Mucosa of descending colon (tissue), 3 donors: ENCODE measurements around the gene CADM2. TPM values are rescaled to one million over a fixed set of nuclear protein-coding genes. Genes with fewer than 3 reads are reported as not detected.

Experiments
- ATAC-seq: fragments of 200-7000 bp; cut with Tn5 transposase; one replicate; pipeline ENCODE4 v1.9.1; 2020; ENCODE audit warnings: mild to moderate bottlenecking, moderate library complexity
- DNase-seq, 3 donors: peaks; one replicate each; pipeline ENCODE4 v3.0.0-alpha.2; 2020
- H3K36me3 ChIP-seq: fragments of 200-600 bp; one replicate; pipeline ENCODE4 v1.8.0; 2021; ENCODE audit warnings: low read depth, mild to moderate bottlenecking
- H3K4me1 ChIP-seq: fragments of 200-600 bp; one replicate; pipeline ENCODE4 v1.8.0; 2021; ENCODE audit warnings: low read depth, mild to moderate bottlenecking
- H3K4me3 ChIP-seq: fragments of 200-600 bp; one replicate; pipeline ENCODE4 v1.8.0; 2021; ENCODE audit warnings: mild to moderate bottlenecking
- H3K9me3 ChIP-seq: fragments of 200-600 bp; one replicate; pipeline ENCODE4 v1.8.0; 2021; ENCODE audit warnings: mild to moderate bottlenecking
- CTCF ChIP-seq: fragments of 200-600 bp; IDR thresholded peaks from one replicate; pipeline ENCODE4 v1.8.0; 2022; ENCODE audit warnings: antibody characterized with exemption, mild to moderate bottlenecking
- intact Hi-C, 2 donors: fragments of 100-400 bp; cut with DNase I in 1 of 2; cut with micrococcal nuclease in 1 of 2; formaldehyde crosslinking; loops; one replicate each; pipeline versions ENCODE4 v1.11.0 to v1.11.1; 2022; cut with DNase I, micrococcal nuclease
- total RNA-seq, 3 donors: library from RNA; stranded (reverse); fragmentation: NEBNext Ultra II Directional in 2 of 3; extraction: Animal tissue kit (Norgen Biotek cat#: 25700) in 2 of 3; gene quantifications; one replicate each; pipeline versions ENCODE4 v1.2.1 to v1.2.4, GENCODE V29; 2021 to 2023
- donor health status: DM: no; HTN: no; CAD: no; lungs with moderate emphysema.
- donor health status: DM: no; HTN: no; CAD: no.
- donor health status: DM: no; HTN: yes; CAD: no.

Gene CADM2
- total RNA-seq, 3 donors from 2014 or later = 0.67 to 12.8 (median 1.2) TPM

DNA sequence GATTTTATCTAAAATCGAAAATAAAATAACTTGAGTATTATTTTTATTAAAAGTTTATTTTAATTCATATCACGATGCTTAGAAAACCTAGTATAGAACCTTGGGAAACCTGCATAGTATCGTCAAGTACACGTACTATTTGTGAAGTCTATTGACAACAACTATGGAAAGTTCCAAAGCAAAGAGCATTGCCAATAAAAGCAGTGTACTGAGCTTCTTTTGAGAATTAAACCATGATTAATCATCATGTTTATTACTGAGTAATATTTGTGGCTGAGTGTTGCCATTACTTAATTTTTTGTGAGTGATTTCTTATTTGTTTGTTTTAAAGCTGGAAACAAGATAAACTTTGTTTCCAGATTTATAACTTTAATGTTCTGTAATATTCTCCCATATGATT lies 674.1 kb downstream of the CADM2 start:
- intact Hi-C loops = no loop called here
- Histone ChIP-seq H3K4me3 (no peak overlapping the region), H3K9me3 (no peaks in the 10 kb centered on the region), H3K36me3 (no peaks in the 10 kb centered on the region), H3K4me1 (no peaks in the 10 kb centered on the region)
- ATAC-seq = no peak
- DNase-seq = no peak
- TF ChIP-seq CTCF = no peak

GRCh38 chr3:85652360-85652759 lies 693.6 kb downstream of the CADM2 start:
- H3K9me3 ChIP-seq = no peaks in the 10 kb centered on the region
- intact Hi-C loops = no loop called here
- H3K4me3 ChIP-seq = no peak overlapping the region
- ATAC-seq (no peak), DNase-seq (no peak)
- no peaks in the 10 kb centered on the region for H3K4me1 ChIP-seq
- H3K36me3 ChIP-seq = no peaks in the 10 kb centered on the region
- TF ChIP-seq CTCF = no peak

DNA sequence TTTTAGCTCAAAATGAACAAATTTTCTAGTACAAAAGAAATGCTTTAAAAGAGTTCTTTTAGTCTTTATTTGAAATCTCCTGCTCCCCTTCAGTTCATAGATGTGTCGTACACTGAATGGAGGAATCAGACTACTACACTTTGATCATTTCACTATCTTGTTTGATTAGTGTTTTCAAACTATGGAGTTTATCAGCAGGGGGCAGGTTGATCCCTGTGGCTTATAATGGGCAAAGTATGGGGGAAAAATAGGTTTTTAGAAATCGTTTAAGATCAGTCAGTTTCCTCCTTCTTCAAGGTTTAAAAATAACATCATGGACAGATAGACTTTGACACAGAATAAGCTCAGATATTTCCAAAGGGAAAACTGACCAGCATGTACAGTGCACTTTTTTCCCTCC lies 701.7 kb downstream of the CADM2 start:
- Histone ChIP-seq H3K4me3 (no peak overlapping the region), H3K4me1 (no peaks in the 10 kb centered on the region), H3K36me3 (no peaks in the 10 kb centered on the region), H3K9me3 (no peaks in the 10 kb centered on the region)
- no peak for ATAC-seq
- no peak for DNase-seq
- intact Hi-C loops = no loop called here
- TF ChIP-seq CTCF = no peak

DNA sequence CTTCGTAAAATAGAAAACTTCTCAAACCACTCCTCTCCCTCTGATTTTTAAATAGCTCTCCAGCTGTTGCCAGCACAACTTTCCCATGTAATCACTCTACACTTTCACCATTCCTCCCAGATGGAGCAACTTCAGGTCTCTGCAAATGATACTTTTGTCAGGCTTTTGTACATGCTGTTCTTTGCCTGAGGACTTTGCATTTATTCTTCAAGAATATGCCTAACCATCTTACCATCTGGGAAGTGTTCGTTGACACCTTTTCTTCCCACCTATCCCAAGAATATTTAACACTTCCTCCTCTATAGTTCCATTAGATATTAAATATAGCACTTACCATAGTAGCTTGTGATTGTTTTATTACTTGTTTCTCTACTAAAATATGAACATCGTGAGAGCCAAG lies 703.7 kb downstream of the CADM2 start:
- ATAC-seq = no peak

DNA sequence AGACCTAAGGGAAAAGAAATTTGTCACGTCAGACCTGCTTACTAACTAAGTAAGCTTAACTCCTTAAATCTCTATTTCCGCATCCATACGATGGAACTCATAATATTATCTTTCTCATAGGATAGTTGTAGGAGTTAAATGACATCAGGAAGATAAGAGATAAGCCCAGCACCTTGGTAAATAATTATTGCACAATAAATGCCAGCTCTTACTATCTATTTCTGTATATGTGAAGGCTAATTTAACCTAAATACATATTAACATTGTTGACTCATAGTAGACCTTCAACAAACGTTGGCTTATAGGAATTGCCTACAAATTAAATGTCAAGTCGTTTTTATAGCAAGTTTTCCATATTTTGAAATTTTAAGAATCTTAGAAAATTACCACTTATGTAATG lies 709.0 kb downstream of the CADM2 start:
- H3K4me1 ChIP-seq = no peaks in the 10 kb centered on the region
- H3K36me3 ChIP-seq = no peaks in the 10 kb centered on the region
- DNase-seq = no peak
- no peak for TF ChIP-seq CTCF
- no peak overlapping the region for H3K4me3 ChIP-seq
- intact Hi-C loops = no loop called here
- no peak for ATAC-seq
- H3K9me3 ChIP-seq = no peaks in the 10 kb centered on the region

More for the DNA sequence above, 703.7 kb downstream of the CADM2 start:
- no peak overlapping the region for H3K4me3 ChIP-seq
- no peaks in the 10 kb centered on the region for H3K36me3 ChIP-seq
- H3K4me1 ChIP-seq = no peaks in the 10 kb centered on the region
- no peak for DNase-seq
- intact Hi-C loops = no loop called here
- TF ChIP-seq CTCF = no peak
- no peaks in the 10 kb centered on the region for H3K9me3 ChIP-seq

GRCh38 chr3:85670634-85671205 lies 711.9 kb downstream of the CADM2 start:
- DNase-seq = no peak
- intact Hi-C loops = no loop called here
- no peak for TF ChIP-seq CTCF
- no peak overlapping the region for H3K4me3 ChIP-seq
- H3K36me3 ChIP-seq = no peaks in the 10 kb centered on the region
- ATAC-seq = no peak
- no peaks in the 10 kb centered on the region for H3K4me1 ChIP-seq
- H3K9me3 ChIP-seq = no peaks in the 10 kb centered on the region
